ENCODE data around the gene ARHGAP24.

The ARHGAP24 gene

GRCh38 chr4:85778632-85779131, 303.7 kb downstream of the ARHGAP24 start:
- peak; percentile 57 for DNase-seq (ENCODE audit: low read depth)

GRCh38 chr4:85779165-85779564, 304.2 kb downstream of the ARHGAP24 start:
- DNase-seq (ENCODE audit: low read depth): peak; percentile 80

- DNase-seq (ENCODE audit: low read depth): peak; percentile 52
Measured at GRCh38 chr4:85780664-85781063, 305.7 kb downstream of the ARHGAP24 start.

GRCh38 chr4:85783483-85783882, 308.5 kb downstream of the ARHGAP24 start:
- DNase-seq (ENCODE audit: low read depth): peak; percentile 96

- DNase-seq (ENCODE audit: low read depth): no peak
Measured at GRCh38 chr4:85783900-85784299, 308.9 kb downstream of the ARHGAP24 start.

GRCh38 chr4:85784348-85784747, 309.4 kb downstream of the ARHGAP24 start:
- DNase-seq (ENCODE audit: low read depth): peak; percentile 26

GRCh38 chr4:85784947-85785346, 310.0 kb downstream of the ARHGAP24 start:
- DNase-seq (ENCODE audit: low read depth): peak; percentile 28

GRCh38 chr4:85787133-85787532, 312.2 kb downstream of the ARHGAP24 start:
- peak; percentile 90 for DNase-seq (ENCODE audit: low read depth)

GRCh38 chr4:85788604-85789003, 313.7 kb downstream of the ARHGAP24 start:
- DNase-seq (ENCODE audit: low read depth): no peak

- DNase-seq (ENCODE audit: low read depth): no peak
Measured at GRCh38 chr4:85789241-85789640, 314.3 kb downstream of the ARHGAP24 start.

- DNase-seq (ENCODE audit: low read depth): no peak
Measured at GRCh38 chr4:85790582-85790981, 315.6 kb downstream of the ARHGAP24 start.

GRCh38 chr4:85792376-85793232, 317.7 kb downstream of the ARHGAP24 start:
- DNase-seq (ENCODE audit: low read depth): no peak

- no peak for DNase-seq (ENCODE audit: low read depth)
Measured at GRCh38 chr4:85793233-85793585, 318.3 kb downstream of the ARHGAP24 start.

GRCh38 chr4:85798012-85798770, 323.2 kb downstream of the ARHGAP24 start:
- no peak for DNase-seq (ENCODE audit: low read depth)

- no peak for DNase-seq (ENCODE audit: low read depth)
Measured at GRCh38 chr4:85803856-85804255, 328.9 kb downstream of the ARHGAP24 start.

GRCh38 chr4:85805891-85806290, 330.9 kb downstream of the ARHGAP24 start:
- no peak for DNase-seq (ENCODE audit: low read depth)

GRCh38 chr4:85806334-85806733, 331.4 kb downstream of the ARHGAP24 start:
- DNase-seq (ENCODE audit: low read depth): no peak

GRCh38 chr4:85807247-85807950, 332.4 kb downstream of the ARHGAP24 start:
- peak; percentile 87 for DNase-seq (ENCODE audit: low read depth)

- DNase-seq (ENCODE audit: low read depth): no peak
Measured at GRCh38 chr4:85808104-85808503, 333.2 kb downstream of the ARHGAP24 start.

- no peak for DNase-seq (ENCODE audit: low read depth)
Measured at GRCh38 chr4:85808864-85809263, 333.9 kb downstream of the ARHGAP24 start.

GRCh38 chr4:85812776-85813175, 337.8 kb downstream of the ARHGAP24 start:
- peak; percentile 56 for DNase-seq (ENCODE audit: low read depth)

- no peak for DNase-seq (ENCODE audit: low read depth)
Measured at GRCh38 chr4:85815796-85816459, 341.0 kb downstream of the ARHGAP24 start.

Data from ELR (cell line).